Measurements from ENCODE around the gene SLC34A1.

DNA sequence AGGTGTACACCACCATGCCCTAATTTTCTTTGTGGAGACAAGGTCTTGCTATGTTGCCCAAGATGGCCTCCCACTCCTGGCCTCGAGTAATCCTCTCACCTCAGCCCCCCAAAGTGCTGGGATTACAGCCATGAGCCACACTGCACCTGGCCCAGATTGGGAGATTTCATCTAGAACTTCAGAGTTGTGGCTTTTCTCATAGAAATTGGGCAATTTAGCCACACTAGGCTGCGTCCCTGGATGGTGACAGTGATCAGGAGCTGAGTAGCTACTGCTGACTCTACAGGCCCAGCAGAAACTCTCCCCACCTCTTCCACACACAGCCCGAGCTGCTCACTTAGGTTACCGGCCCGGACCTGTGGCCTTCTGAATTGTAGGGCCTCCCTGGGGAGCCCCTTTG is 8.5 kb downstream of the SLC34A1 start:
- TF ChIP-seq ZBTB21 (tag by site-specific recombination; IDR thresholded peaks at IDR 0.05), result no peak
- no peak for TF ChIP-seq CTCF (tag by site-specific recombination; IDR thresholded peaks at IDR 0.05)
- TF ChIP-seq ZNF670 (tag by site-specific recombination; IDR thresholded peaks at IDR 0.05; ENCODE audit: low read depth), result no peak
- TF ChIP-seq BCL11A (tag by site-specific recombination; IDR thresholded peaks at IDR 0.05; ENCODE audit: low read depth), result no peak
- TF ChIP-seq GLI4 (tag by site-specific recombination; IDR thresholded peaks at IDR 0.05), result no peak
- TF ChIP-seq ZEB2 (tag by site-specific recombination; IDR thresholded peaks at IDR 0.05), result no peak
- TF ChIP-seq ATF2 (tag by site-specific recombination; IDR thresholded peaks at IDR 0.05; ENCODE audit: low read depth), result no peak
- no peak for TF ChIP-seq REST (tag by site-specific recombination; IDR thresholded peaks at IDR 0.05)
- TF ChIP-seq ZNF549 (tag by site-specific recombination; IDR thresholded peaks at IDR 0.05), result no peak
- no peak for TF ChIP-seq ZNF133 (tag by site-specific recombination; IDR thresholded peaks at IDR 0.05)
- TF ChIP-seq, protein P1, sequence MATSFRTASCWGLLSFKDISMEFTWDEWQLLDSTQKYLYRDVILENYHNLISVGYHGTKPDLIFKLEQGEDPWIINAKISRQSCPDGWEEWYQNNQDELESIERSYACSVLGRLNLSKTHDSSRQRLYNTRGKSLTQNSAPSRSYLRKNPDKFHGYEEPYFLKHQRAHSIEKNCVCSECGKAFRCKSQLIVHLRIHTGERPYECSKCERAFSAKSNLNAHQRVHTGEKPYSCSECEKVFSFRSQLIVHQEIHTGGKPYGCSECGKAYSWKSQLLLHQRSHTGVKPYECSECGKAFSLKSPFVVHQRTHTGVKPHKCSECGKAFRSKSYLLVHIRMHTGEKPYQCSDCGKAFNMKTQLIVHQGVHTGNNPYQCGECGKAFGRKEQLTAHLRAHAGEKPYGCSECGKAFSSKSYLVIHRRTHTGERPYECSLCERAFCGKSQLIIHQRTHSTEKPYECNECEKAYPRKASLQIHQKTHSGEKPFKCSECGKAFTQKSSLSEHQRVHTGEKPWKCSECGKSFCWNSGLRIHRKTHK (tag by site-specific recombination; IDR thresholded peaks at IDR 0.05), result no peak
- no peak for TF ChIP-seq ZNF169 (tag by site-specific recombination; IDR thresholded peaks at IDR 0.05)
- TF ChIP-seq MYNN (tag by site-specific recombination; IDR thresholded peaks at IDR 0.05; ENCODE audit: borderline replicate concordance), result no peak

All from HEK293 (cell line).